NT2/D1 (cell line): ENCODE data around the gene CDH4.

Source experiments
- SUZ12 ChIP-seq: IDR thresholded peaks from 2 replicates; pipeline ENCODE4 v1.6.1; 2011; ENCODE audit not compliant: insufficient read length, insufficient read depth; ENCODE audit errors: extremely low read depth
- ZNF274 ChIP-seq: IDR thresholded peaks from 2 replicates; pipeline ENCODE4 v1.6.1; 2011; ENCODE audit warnings: mild to moderate bottlenecking, low read depth, low read length

- TF ChIP-seq SUZ12, result no peak
- no peak for TF ChIP-seq ZNF274
These were observed 505.9 kb downstream of the CDH4 start for GRCh38 chr20:61757678-61758563.
